ENCODE data around the gene USH2A.

The USH2A gene

GRCh38 chr1:215890438-215890837 lies 532.8 kb downstream of the USH2A start:
- no peak overlapping the region for H2AFZ ChIP-seq (ENCODE audit: low read length)
- no peak overlapping the region for H4K91ac ChIP-seq (ENCODE audit: low read depth, low read length, poor library complexity)
- no peaks in the 10 kb centered on the region for H3K79me1 ChIP-seq (ENCODE audit: low read depth, low read length)
- no peaks in the 10 kb centered on the region for H3K9me3 ChIP-seq (replicated peaks in 1 of 2; ENCODE audit: control insufficient read depth in 2 of 2, insufficient read depth in 1 of 2, low read depth in 1 of 2, low read length in 2 of 2)
- no peaks in the 10 kb centered on the region for H3K4me1 ChIP-seq (ENCODE audit: control insufficient read depth in 2 of 2, insufficient read depth in 1 of 2, low read depth in 1 of 2, low read length in 2 of 2)
- no peak overlapping the region for H3K18ac ChIP-seq (ENCODE audit: low read length)
- H2BK120ac ChIP-seq (ENCODE audit: low read depth, low read length) = no peak overlapping the region
- H4K8ac ChIP-seq (ENCODE audit: low read depth, low read length) = no peak overlapping the region
- no peak overlapping the region for H3K4me2 ChIP-seq (ENCODE audit: insufficient read depth, low read length, poor library complexity, severe bottlenecking)
- no peak overlapping the region for H2AK5ac ChIP-seq (ENCODE audit: low read depth, low read length)
- no peak overlapping the region for H3K14ac ChIP-seq (ENCODE audit: low read length)
- no peak overlapping the region for H3K4me3 ChIP-seq (ENCODE audit: low read length in 2 of 2)
- H2BK5ac ChIP-seq (ENCODE audit: low read length) = no peak overlapping the region
- H2BK15ac ChIP-seq (ENCODE audit: low read length) = no peak overlapping the region
- no peak overlapping the region for H3K4ac ChIP-seq (ENCODE audit: low read length)
- H2BK12ac ChIP-seq (ENCODE audit: low read length) = no peak overlapping the region
- H3K36me3 ChIP-seq (replicated peaks in 1 of 2; ENCODE audit: control insufficient read depth in 2 of 2, insufficient read depth in 2 of 2, low read length in 2 of 2) = no peaks in the 10 kb centered on the region
- no peak overlapping the region for H3K23ac ChIP-seq (ENCODE audit: low read depth, low read length, poor library complexity)
- no peak overlapping the region for H3K9ac ChIP-seq (ENCODE audit: low read depth, low read length, poor library complexity)
- H3K27ac ChIP-seq (replicated peaks; ENCODE audit: low read length) = no peak overlapping the region
- no peak for DNase-seq (ENCODE audit: low spot score)
- no CpG with 5 or more reads among the region's 3 CpGs for WGBS, 2 donors (ENCODE audit: extremely low coverage in 2 of 2, insufficient read length in 2 of 2, insufficient replicate concordance in 1 of 2)
- H3K27me3 ChIP-seq (ENCODE audit: control insufficient read depth in 3 of 3, insufficient read depth in 3 of 3, low read depth in 1 of 3, low read length in 3 of 3) = no peaks in the 10 kb centered on the region

GRCh38 chr1:215889871-215890270 lies 533.4 kb downstream of the USH2A start:
- Histone ChIP-seq H2BK120ac (ENCODE audit: low read depth, low read length) (no peak overlapping the region), H3K4me1 (ENCODE audit: control insufficient read depth in 2 of 2, insufficient read depth in 1 of 2, low read depth in 1 of 2, low read length in 2 of 2) (no peaks in the 10 kb centered on the region), H3K4ac (ENCODE audit: low read length) (no peak overlapping the region), H4K8ac (ENCODE audit: low read depth, low read length) (no peak overlapping the region), H3K4me2 (ENCODE audit: insufficient read depth, low read length, poor library complexity, severe bottlenecking) (no peak overlapping the region), H2AFZ (ENCODE audit: low read length) (no peak overlapping the region), H2AK5ac (ENCODE audit: low read depth, low read length) (no peak overlapping the region), H3K18ac (ENCODE audit: low read length) (no peak overlapping the region), H4K91ac (ENCODE audit: low read depth, low read length, poor library complexity) (no peak overlapping the region), H3K9me3 (replicated peaks in 1 of 2; ENCODE audit: control insufficient read depth in 2 of 2, insufficient read depth in 1 of 2, low read depth in 1 of 2, low read length in 2 of 2) (no peaks in the 10 kb centered on the region), H2BK12ac (ENCODE audit: low read length) (no peak overlapping the region), H2BK15ac (ENCODE audit: low read length) (no peak overlapping the region), H3K27ac (replicated peaks; ENCODE audit: low read length) (no peak overlapping the region), H2BK5ac (ENCODE audit: low read length) (no peak overlapping the region), H3K36me3 (replicated peaks in 1 of 2; ENCODE audit: control insufficient read depth in 2 of 2, insufficient read depth in 2 of 2, low read length in 2 of 2) (no peaks in the 10 kb centered on the region), H3K23ac (ENCODE audit: low read depth, low read length, poor library complexity) (no peak overlapping the region), H3K14ac (ENCODE audit: low read length) (no peak overlapping the region), H3K9ac (ENCODE audit: low read depth, low read length, poor library complexity) (no peak overlapping the region), H3K79me1 (ENCODE audit: low read depth, low read length) (no peaks in the 10 kb centered on the region), H3K4me3 (ENCODE audit: low read length in 2 of 2) (no peak overlapping the region), H3K27me3 (ENCODE audit: control insufficient read depth in 3 of 3, insufficient read depth in 3 of 3, low read depth in 1 of 3, low read length in 3 of 3) (no peaks in the 10 kb centered on the region)
- no peak for DNase-seq (ENCODE audit: low spot score)
- no CpG with 5 or more reads among the region's 3 CpGs for WGBS, 2 donors (ENCODE audit: extremely low coverage in 2 of 2, insufficient read length in 2 of 2, insufficient replicate concordance in 1 of 2)

- Histone ChIP-seq H4K91ac (ENCODE audit: low read depth, low read length, poor library complexity) (no peak overlapping the region), H2AK5ac (ENCODE audit: low read depth, low read length) (no peak overlapping the region), H2BK15ac (ENCODE audit: low read length) (no peak overlapping the region), H3K27ac (replicated peaks; ENCODE audit: low read length) (no peak overlapping the region), H3K9me3 (replicated peaks in 1 of 2; ENCODE audit: control insufficient read depth in 2 of 2, insufficient read depth in 1 of 2, low read depth in 1 of 2, low read length in 2 of 2) (no peaks in the 10 kb centered on the region), H2AFZ (ENCODE audit: low read length) (no peak overlapping the region), H3K27me3 (ENCODE audit: control insufficient read depth in 3 of 3, insufficient read depth in 3 of 3, low read depth in 1 of 3, low read length in 3 of 3) (no peaks in the 10 kb centered on the region), H3K9ac (ENCODE audit: low read depth, low read length, poor library complexity) (no peak overlapping the region), H2BK5ac (ENCODE audit: low read length) (no peak overlapping the region), H3K4ac (ENCODE audit: low read length) (no peak overlapping the region), H2BK12ac (ENCODE audit: low read length) (no peak overlapping the region), H4K8ac (ENCODE audit: low read depth, low read length) (no peak overlapping the region), H3K36me3 (replicated peaks in 1 of 2; ENCODE audit: control insufficient read depth in 2 of 2, insufficient read depth in 2 of 2, low read length in 2 of 2) (no peaks in the 10 kb centered on the region), H3K79me1 (ENCODE audit: low read depth, low read length) (no peaks in the 10 kb centered on the region), H2BK120ac (ENCODE audit: low read depth, low read length) (no peak overlapping the region), H3K4me1 (ENCODE audit: control insufficient read depth in 2 of 2, insufficient read depth in 1 of 2, low read depth in 1 of 2, low read length in 2 of 2) (no peaks in the 10 kb centered on the region), H3K14ac (ENCODE audit: low read length) (no peak overlapping the region), H3K4me2 (ENCODE audit: insufficient read depth, low read length, poor library complexity, severe bottlenecking) (no peak overlapping the region), H3K23ac (ENCODE audit: low read depth, low read length, poor library complexity) (no peak overlapping the region), H3K18ac (ENCODE audit: low read length) (no peak overlapping the region), H3K4me3 (ENCODE audit: low read length in 2 of 2) (no peak overlapping the region)
- no CpG with 5 or more reads among the region's 6 CpGs for WGBS, 2 donors (ENCODE audit: extremely low coverage in 2 of 2, insufficient read length in 2 of 2, insufficient replicate concordance in 1 of 2)
- DNase-seq (ENCODE audit: low spot score) = no peak
Measured at GRCh38 chr1:215888159-215888558, 535.1 kb downstream of the USH2A start.

GRCh38 chr1:215887627-215888026 lies 535.6 kb downstream of the USH2A start:
- Histone ChIP-seq H3K79me1 (ENCODE audit: low read depth, low read length) (no peaks in the 10 kb centered on the region), H4K91ac (ENCODE audit: low read depth, low read length, poor library complexity) (no peak overlapping the region), H3K4me1 (ENCODE audit: control insufficient read depth in 2 of 2, insufficient read depth in 1 of 2, low read depth in 1 of 2, low read length in 2 of 2) (no peaks in the 10 kb centered on the region), H2AK5ac (ENCODE audit: low read depth, low read length) (no peak overlapping the region), H3K4ac (ENCODE audit: low read length) (no peak overlapping the region), H2BK15ac (ENCODE audit: low read length) (no peak overlapping the region), H3K23ac (ENCODE audit: low read depth, low read length, poor library complexity) (no peak overlapping the region), H2BK5ac (ENCODE audit: low read length) (no peak overlapping the region), H3K36me3 (replicated peaks in 1 of 2; ENCODE audit: control insufficient read depth in 2 of 2, insufficient read depth in 2 of 2, low read length in 2 of 2) (no peaks in the 10 kb centered on the region), H3K27me3 (ENCODE audit: control insufficient read depth in 3 of 3, insufficient read depth in 3 of 3, low read depth in 1 of 3, low read length in 3 of 3) (no peaks in the 10 kb centered on the region), H3K18ac (ENCODE audit: low read length) (no peak overlapping the region), H4K8ac (ENCODE audit: low read depth, low read length) (no peak overlapping the region), H3K9me3 (replicated peaks in 1 of 2; ENCODE audit: control insufficient read depth in 2 of 2, insufficient read depth in 1 of 2, low read depth in 1 of 2, low read length in 2 of 2) (no peaks in the 10 kb centered on the region), H3K14ac (ENCODE audit: low read length) (no peak overlapping the region), H2BK120ac (ENCODE audit: low read depth, low read length) (no peak overlapping the region), H3K9ac (ENCODE audit: low read depth, low read length, poor library complexity) (no peak overlapping the region), H3K4me2 (ENCODE audit: insufficient read depth, low read length, poor library complexity, severe bottlenecking) (no peak overlapping the region), H3K4me3 (ENCODE audit: low read length in 2 of 2) (no peak overlapping the region), H3K27ac (replicated peaks; ENCODE audit: low read length) (no peak overlapping the region), H2BK12ac (ENCODE audit: low read length) (no peak overlapping the region), H2AFZ (ENCODE audit: low read length) (no peak overlapping the region)
- no peak for DNase-seq (ENCODE audit: low spot score)
- WGBS, 2 donors (ENCODE audit: extremely low coverage in 2 of 2, insufficient read length in 2 of 2, insufficient replicate concordance in 1 of 2) = no CpG with 5 or more reads among the region's 2 CpGs

Measured in neuronal stem cell (in vitro differentiated cells).